ENCODE data around the gene GOLGA6L6. TPM values are rescaled to one million over a fixed set of nuclear protein-coding genes. Genes with fewer than 3 reads are reported as not detected.
"Not testable (repeated sequence)": the region's sequence is repeated elsewhere in the genome, so short reads cannot be mapped to it uniquely, and the experiment has no call there.

GOLGA6L6 gene
- polyA plus RNA-seq (2013, experiment 1 of 2) = not detected
- polyA plus RNA-seq (2013, experiment 2 of 2) = not detected

- not testable (repeated sequence) for H4K5ac ChIP-seq (ENCODE audit: low read length); H3K9ac ChIP-seq (ENCODE audit: low read length); H3K4me2 ChIP-seq (ENCODE audit: low read length); H2AK5ac ChIP-seq (ENCODE audit: low read length); H3K18ac ChIP-seq (ENCODE audit: low read length); DNase-seq; H3K27ac ChIP-seq (ENCODE audit: low read depth, low read length); H3K36me3 ChIP-seq (ENCODE audit: control insufficient read depth, insufficient read depth, low read length); H2BK15ac ChIP-seq (replicated peaks; ENCODE audit: low read depth); H3K56ac ChIP-seq (ENCODE audit: low read length); H3K4me3 ChIP-seq (ENCODE audit: low read length); H2BK120ac ChIP-seq (ENCODE audit: low read depth, low read length); H3K4me1 ChIP-seq (ENCODE audit: control insufficient read depth, low read depth, low read length); H3K79me2 ChIP-seq (ENCODE audit: control insufficient read depth, insufficient read depth, low read length); H2BK5ac ChIP-seq (ENCODE audit: low read length); H3K23ac ChIP-seq (ENCODE audit: low read length); H3K27me3 ChIP-seq (ENCODE audit: insufficient read depth, low read length, poor library complexity); H4K8ac ChIP-seq (ENCODE audit: low read depth, low read length); H3K79me1 ChIP-seq (ENCODE audit: low read length); H3K4ac ChIP-seq (ENCODE audit: low read depth, low read length)
- no CpG with 5 or more reads among the region's 7 CpGs for WGBS (ENCODE audit: extremely low coverage, insufficient coverage, low lambda C conversion rate)
Measured at GRCh38 chr15:20541700-20542099, at the start of gene GOLGA6L6. TSS of gene GOLGA6L6 (minus strand) at chr15:20541800. CDS start at chr15:20541709, 91 bp downstream.

- not testable (repeated sequence) for H3K36me3 ChIP-seq (ENCODE audit: control insufficient read depth, insufficient read depth, low read length); H3K4me1 ChIP-seq (ENCODE audit: control insufficient read depth, low read depth, low read length); H2BK5ac ChIP-seq (ENCODE audit: low read length); H4K5ac ChIP-seq (ENCODE audit: low read length); H3K23ac ChIP-seq (ENCODE audit: low read length); H3K4me2 ChIP-seq (ENCODE audit: low read length); H3K79me2 ChIP-seq (ENCODE audit: control insufficient read depth, insufficient read depth, low read length); H3K79me1 ChIP-seq (ENCODE audit: low read length); H3K4ac ChIP-seq (ENCODE audit: low read depth, low read length); H3K18ac ChIP-seq (ENCODE audit: low read length); H2AK5ac ChIP-seq (ENCODE audit: low read length); H3K27me3 ChIP-seq (ENCODE audit: insufficient read depth, low read length, poor library complexity); H3K27ac ChIP-seq (ENCODE audit: low read depth, low read length); H2BK120ac ChIP-seq (ENCODE audit: low read depth, low read length); H3K4me3 ChIP-seq (ENCODE audit: low read length); H3K56ac ChIP-seq (ENCODE audit: low read length); DNase-seq; H4K8ac ChIP-seq (ENCODE audit: low read depth, low read length); H3K9ac ChIP-seq (ENCODE audit: low read length); H2BK15ac ChIP-seq (replicated peaks; ENCODE audit: low read depth)
- WGBS (ENCODE audit: extremely low coverage, insufficient coverage, low lambda C conversion rate) = no CpG with 5 or more reads among the region's 2 CpGs
Measured at GRCh38 chr15:20590069-20590468, 48.5 kb upstream of the GOLGA6L6 start.

DNA sequence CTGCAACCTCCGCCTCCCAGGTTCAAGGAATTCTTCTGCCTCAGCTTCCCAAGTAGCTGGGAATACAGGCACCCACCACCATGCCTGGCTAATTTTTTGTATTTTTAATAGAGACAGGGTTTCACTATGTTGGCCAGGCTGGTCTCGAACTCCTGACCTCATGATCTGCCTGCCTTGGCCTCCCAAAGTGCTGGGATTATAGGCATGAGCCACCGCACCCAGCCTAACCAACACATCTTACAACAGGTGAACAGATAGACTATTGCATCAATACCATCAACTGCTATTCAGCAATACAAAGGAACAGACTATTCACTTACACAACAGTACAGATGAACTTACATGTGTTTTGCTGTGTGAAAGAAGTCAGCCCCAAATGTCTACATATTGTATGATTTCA, 45.2 kb upstream of the GOLGA6L6 start:
- H3K18ac ChIP-seq (ENCODE audit: low read length); H3K36me3 ChIP-seq (ENCODE audit: control insufficient read depth, insufficient read depth, low read length); H3K9ac ChIP-seq (ENCODE audit: low read length); H2BK120ac ChIP-seq (ENCODE audit: low read depth, low read length); H2BK5ac ChIP-seq (ENCODE audit: low read length); DNase-seq; H3K27me3 ChIP-seq (ENCODE audit: insufficient read depth, low read length, poor library complexity); H3K4me1 ChIP-seq (ENCODE audit: control insufficient read depth, low read depth, low read length); H3K56ac ChIP-seq (ENCODE audit: low read length); H3K27ac ChIP-seq (ENCODE audit: low read depth, low read length); H3K4ac ChIP-seq (ENCODE audit: low read depth, low read length); H3K79me2 ChIP-seq (ENCODE audit: control insufficient read depth, insufficient read depth, low read length); H2BK15ac ChIP-seq (replicated peaks; ENCODE audit: low read depth); H3K4me2 ChIP-seq (ENCODE audit: low read length); H3K23ac ChIP-seq (ENCODE audit: low read length); H2AK5ac ChIP-seq (ENCODE audit: low read length); H3K4me3 ChIP-seq (ENCODE audit: low read length); H3K79me1 ChIP-seq (ENCODE audit: low read length); H4K8ac ChIP-seq (ENCODE audit: low read depth, low read length); H4K5ac ChIP-seq (ENCODE audit: low read length): not testable (repeated sequence)
- WGBS (ENCODE audit: extremely low coverage, insufficient coverage, low lambda C conversion rate) = no CpG with 5 or more reads among the region's 3 CpGs

GRCh38 chr15:20582726-20583115, 41.1 kb upstream of the GOLGA6L6 start:
- not testable (repeated sequence) for H3K4me2 ChIP-seq (ENCODE audit: low read length); H3K56ac ChIP-seq (ENCODE audit: low read length); H3K4ac ChIP-seq (ENCODE audit: low read depth, low read length); H3K27ac ChIP-seq (ENCODE audit: low read depth, low read length); DNase-seq; H3K4me1 ChIP-seq (ENCODE audit: control insufficient read depth, low read depth, low read length); H2AK5ac ChIP-seq (ENCODE audit: low read length); H3K4me3 ChIP-seq (ENCODE audit: low read length); H4K8ac ChIP-seq (ENCODE audit: low read depth, low read length); H3K18ac ChIP-seq (ENCODE audit: low read length); H2BK15ac ChIP-seq (replicated peaks; ENCODE audit: low read depth); H4K5ac ChIP-seq (ENCODE audit: low read length); H3K23ac ChIP-seq (ENCODE audit: low read length); H2BK5ac ChIP-seq (ENCODE audit: low read length); H3K79me1 ChIP-seq (ENCODE audit: low read length); H3K27me3 ChIP-seq (ENCODE audit: insufficient read depth, low read length, poor library complexity); H3K36me3 ChIP-seq (ENCODE audit: control insufficient read depth, insufficient read depth, low read length); H3K79me2 ChIP-seq (ENCODE audit: control insufficient read depth, insufficient read depth, low read length); H2BK120ac ChIP-seq (ENCODE audit: low read depth, low read length); H3K9ac ChIP-seq (ENCODE audit: low read length)
- no CpG with 5 or more reads among the region's 18 CpGs for whole genome bisulfite sequencing (ENCODE audit: extremely low coverage, insufficient coverage, low lambda C conversion rate)

- not testable (repeated sequence) for H3K9ac ChIP-seq (ENCODE audit: low read length); H2AK5ac ChIP-seq (ENCODE audit: low read length); H3K4me2 ChIP-seq (ENCODE audit: low read length); H4K5ac ChIP-seq (ENCODE audit: low read length); H3K4me1 ChIP-seq (ENCODE audit: control insufficient read depth, low read depth, low read length); H3K4me3 ChIP-seq (ENCODE audit: low read length); H3K27me3 ChIP-seq (ENCODE audit: insufficient read depth, low read length, poor library complexity); H3K27ac ChIP-seq (ENCODE audit: low read depth, low read length); H3K36me3 ChIP-seq (ENCODE audit: control insufficient read depth, insufficient read depth, low read length); H3K23ac ChIP-seq (ENCODE audit: low read length); H2BK15ac ChIP-seq (replicated peaks; ENCODE audit: low read depth); H2BK5ac ChIP-seq (ENCODE audit: low read length); H3K56ac ChIP-seq (ENCODE audit: low read length); H2BK120ac ChIP-seq (ENCODE audit: low read depth, low read length); H3K4ac ChIP-seq (ENCODE audit: low read depth, low read length); H3K79me1 ChIP-seq (ENCODE audit: low read length); H3K18ac ChIP-seq (ENCODE audit: low read length); H4K8ac ChIP-seq (ENCODE audit: low read depth, low read length); DNase-seq; H3K79me2 ChIP-seq (ENCODE audit: control insufficient read depth, insufficient read depth, low read length)
- no CpG with 5 or more reads among the region's 39 CpGs for WGBS (ENCODE audit: extremely low coverage, insufficient coverage, low lambda C conversion rate)
Measured at GRCh38 chr15:20582109-20582725, 40.6 kb upstream of the GOLGA6L6 start.
